ENCODE measurements around the gene RNPEP.

DNA sequence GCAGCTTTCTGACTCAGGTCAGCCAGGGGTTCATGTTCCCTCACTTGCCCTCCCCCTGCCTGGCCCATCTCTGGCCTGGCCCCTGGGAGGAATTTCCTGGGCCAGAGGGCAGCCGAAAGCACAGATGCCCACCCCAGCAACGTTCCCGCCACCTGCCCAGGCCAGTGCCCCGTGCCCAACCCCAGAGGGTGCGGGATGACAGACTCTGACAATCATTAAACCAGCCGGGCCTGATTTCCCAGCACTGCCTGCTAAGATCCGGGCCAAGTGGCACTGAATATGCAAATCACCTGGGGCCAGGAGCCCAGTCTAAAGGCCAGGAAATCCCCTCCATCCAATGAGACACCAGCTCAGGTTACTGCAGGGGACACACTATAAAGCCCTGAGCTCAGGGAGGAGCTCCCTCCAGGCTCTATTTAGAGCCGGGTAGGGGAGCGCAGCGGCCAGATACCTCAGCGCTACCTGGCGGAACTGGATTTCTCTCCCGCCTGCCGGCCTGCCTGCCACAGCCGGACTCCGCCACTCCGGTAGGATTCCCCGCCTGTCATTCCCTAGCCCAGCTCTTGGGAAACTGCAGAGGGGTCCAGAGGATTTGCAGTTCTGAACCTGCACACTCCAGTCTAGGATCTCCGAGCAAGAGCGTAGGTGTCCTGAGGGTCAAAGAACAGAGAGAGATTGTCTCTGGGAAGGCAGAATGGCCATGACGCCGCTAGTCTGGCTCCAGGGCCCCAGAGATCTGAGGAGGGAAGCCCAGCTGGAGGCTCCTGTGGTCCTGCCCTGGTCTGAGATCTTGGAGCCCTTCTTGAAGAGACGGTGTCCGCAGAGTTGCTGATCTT lies 27.9 kb downstream of the RNPEP start, which contains the start of gene ELF3:
- TF ChIP-seq POLR2AphosphoS5 (IDR thresholded peaks at IDR 0.05; ENCODE audit: borderline replicate concordance, low read depth, low read length) (no peak), EZH2 (IDR thresholded peaks at IDR 0.05) (no peak)
